HG03025 (cell line): ENCODE results near the gene PAGE2.
"Not testable (repeated sequence)": the region's sequence is repeated elsewhere in the genome, so short reads cannot be mapped to it uniquely, and the experiment has no call there.

Experiments
- ATAC-seq: cut with Tn5 transposase; IDR thresholded peaks from one replicate; pipeline ENCODE4 v1.9.1; 2021; ENCODE audit warnings: mild to moderate bottlenecking, moderate library complexity; ENCODE audit not compliant: unreplicated experiment, low FRiP score

PAGE2 gene, protein sequence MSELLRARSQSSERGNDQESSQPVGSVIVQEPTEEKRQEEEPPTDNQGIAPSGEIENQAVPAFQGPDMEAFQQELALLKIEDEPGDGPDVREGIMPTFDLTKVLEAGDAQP

DNA sequence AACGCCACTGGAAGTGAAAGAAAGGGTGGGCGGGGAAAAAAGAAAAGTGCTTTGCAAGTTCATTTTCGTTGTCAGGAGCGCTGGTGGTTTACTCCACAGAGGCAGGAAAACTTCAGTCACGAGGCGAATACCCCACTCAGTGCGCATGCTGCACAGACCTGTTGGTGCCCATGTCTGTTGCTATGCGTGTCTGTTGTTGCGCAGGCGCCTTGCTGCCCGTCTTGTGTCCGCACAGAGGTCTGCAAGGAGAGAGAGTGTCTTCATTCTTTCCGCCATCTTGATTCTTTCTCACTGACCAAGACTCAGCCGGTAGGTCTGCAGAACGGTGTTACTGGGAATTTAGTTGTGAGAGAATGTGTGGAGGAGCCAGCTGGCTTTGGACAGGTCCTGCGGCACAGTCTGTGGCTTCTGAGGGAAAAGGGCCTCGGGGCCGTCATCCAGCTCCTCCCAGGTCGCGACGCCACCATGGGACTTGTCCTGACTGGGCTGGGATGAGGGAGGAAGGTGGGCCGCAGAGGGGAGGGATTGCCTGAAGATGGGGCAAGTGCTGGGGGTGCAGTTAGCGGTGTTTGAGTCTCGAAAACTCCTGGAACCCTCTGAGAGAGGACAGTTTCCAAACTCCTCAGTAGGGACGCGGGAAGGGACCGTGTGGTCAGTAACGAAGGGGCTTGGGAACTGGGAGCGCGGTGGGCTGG, at the start of gene PAGE2:
TSS of gene PAGE2 (plus strand) at position 224 of the 695 bp plus-strand sequence. CDS start 1,003 bp downstream, outside the sequence.
- ATAC-seq = no peak

DNA sequence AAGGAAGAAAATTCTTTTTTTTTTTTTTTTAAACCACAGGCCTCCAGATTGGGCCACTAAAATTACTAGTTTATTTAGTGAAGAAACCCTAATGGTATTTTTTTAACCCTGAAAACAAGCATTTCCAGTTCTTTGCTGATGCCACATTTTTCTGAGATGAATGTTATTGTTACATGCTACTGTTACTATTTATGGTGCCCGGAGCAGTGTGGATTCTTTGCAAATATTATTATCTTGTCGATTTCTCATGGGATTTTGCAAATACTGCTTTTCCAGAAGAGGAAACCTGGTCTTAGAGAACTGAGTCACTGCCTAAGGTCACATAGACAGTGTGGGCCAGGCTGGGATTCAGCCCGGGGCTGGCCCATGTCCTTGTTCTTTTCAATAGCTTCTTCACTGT, 49.3 kb upstream of the PAGE2 start:
- no peak for ATAC-seq

DNA sequence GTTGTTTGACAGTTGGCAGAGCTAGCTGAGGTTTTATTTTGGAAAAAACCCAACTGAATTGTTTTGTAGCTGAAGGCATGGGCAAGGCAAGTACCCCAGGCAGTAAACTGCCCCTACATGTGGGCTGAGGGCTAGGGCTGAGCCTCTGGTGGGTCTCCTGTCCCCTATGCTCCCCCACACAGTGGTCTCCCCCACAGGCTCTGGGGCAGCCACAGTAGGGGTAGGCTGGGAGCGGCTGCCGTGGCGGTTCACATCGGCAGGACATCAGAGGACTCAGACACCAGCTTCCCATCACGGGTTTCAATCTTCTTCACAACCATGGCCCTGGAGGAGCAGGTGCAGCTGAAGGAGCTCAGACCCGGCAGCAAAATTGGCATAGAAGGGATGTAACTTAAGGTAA, 47.3 kb upstream of the PAGE2 start:
- ATAC-seq = no peak

DNA sequence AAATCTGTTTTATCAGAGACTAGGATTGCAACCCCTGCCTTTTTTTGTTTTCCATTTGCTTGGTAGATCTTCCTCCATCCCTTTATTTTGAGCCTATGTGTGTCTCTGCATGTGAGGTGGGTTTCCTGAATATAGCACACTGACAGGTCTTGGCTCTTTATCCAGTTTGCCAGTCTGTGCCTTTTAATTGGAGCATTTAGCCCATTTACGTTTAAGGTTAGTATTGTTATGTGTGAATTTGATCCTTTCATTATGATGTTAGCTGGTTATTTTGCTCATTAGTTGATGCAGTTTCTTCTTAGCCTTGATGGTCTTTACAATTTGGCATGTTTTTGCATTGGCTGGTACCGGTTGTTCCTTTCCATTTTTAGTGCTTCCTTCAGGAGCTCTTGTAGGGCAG, 38.2 kb upstream of the PAGE2 start:
- not testable (repeated sequence) for ATAC-seq

DNA sequence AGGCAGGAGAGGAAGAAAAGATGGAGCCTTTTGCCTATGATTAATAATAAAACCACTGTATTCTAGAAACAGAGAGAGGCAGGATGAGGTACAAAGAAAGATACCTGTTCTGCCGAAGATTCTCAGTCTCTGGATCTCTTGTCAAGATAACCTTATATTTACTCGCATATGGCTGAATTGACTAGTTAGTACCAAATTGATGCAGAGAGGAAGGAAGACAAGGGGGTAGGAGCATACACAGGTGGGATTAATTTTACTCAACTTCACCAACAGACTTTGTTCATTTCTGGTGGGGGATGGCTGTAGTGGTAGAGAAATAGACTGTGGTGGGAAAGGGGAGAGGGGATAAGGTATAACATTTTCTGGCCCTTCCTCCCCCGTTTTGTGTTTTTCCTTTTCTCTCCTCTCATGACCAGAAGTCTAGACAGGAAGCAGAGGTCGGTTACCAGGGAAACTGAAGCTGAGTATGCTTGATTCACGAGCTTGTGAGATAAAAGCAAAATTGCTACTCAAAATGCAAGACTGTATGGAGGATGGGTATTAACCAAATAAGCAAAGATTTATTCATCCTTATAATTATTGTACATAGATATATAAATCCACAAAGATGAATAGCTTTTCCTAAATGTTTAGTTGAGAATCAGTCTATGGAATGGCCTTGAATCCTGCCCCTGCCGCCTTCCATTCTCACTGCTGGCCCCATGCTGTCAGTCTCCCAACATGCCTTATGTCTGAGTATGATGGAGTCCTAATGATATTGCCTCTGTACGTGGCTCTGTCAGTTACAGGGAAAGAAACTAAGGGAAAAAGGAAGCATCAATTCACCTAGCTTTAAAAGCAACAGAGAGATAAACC, 31.8 kb upstream of the PAGE2 start:
- no peak for ATAC-seq

DNA sequence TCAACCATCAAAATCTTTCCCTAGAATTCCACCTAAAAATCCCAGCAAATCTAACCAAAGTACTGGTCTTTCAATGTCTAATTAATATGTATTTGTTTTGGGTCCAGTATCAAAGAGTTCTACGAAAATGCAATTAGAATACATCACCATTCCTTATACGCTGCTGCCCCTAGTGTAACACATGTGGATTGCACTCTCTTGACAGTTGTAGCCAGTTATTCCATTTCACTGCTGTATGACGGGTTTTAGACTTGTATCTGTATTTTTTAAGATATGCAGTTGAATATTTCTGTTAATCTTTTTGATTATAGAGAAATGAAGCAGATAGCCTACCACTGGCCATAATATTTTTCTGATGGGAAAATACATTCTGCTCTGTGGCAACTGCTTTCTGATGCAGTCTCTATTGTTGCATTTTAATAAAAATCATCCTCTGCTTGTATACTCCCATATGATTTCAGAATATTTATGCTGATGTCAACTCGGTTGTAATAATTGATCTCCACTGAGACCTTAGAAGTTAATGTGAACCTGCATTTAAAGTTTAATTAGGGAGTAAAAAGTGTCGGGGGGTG, 31.1 kb upstream of the PAGE2 start:
- ATAC-seq = no peak

DNA sequence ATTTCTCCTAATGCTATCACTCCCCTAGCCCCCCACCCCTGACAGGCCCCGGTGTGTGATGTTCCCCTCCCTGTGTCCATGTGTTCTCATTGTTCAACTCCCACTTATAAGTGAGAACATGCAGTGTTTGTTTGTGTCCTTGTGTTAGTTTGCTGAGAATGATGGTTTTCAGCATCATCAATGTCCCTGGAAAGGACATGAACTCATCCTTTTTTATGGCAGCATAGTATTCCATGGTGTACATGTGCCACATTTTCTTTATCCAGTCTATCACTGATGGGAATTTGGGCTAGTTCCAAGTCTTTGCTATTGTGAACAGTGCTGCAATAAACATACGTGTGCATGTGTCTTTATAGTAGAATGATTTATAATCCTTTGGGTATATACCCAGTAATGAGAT, 21.6 kb upstream of the PAGE2 start:
- not testable (repeated sequence) for ATAC-seq

DNA sequence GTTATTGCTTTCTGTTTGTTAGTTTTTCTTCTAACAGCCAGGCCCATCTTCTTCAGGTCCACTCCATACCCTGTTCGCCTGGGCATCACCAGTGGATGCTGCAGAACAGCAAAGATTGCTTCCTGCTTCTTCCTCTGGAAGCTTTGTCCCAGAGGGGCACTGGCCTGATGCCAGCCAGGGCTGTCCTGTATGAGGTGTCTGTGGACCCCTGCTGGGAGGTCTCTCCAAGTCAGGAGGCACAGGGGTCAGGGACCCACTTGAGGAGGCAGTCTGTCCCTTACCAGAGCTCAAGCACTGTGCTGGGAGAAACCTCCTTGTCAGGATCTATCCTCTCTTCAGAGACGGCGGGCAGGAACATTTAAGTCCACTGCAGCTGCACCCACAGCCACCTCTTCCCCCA, 16.5 kb upstream of the PAGE2 start:
- ATAC-seq = no peak

DNA sequence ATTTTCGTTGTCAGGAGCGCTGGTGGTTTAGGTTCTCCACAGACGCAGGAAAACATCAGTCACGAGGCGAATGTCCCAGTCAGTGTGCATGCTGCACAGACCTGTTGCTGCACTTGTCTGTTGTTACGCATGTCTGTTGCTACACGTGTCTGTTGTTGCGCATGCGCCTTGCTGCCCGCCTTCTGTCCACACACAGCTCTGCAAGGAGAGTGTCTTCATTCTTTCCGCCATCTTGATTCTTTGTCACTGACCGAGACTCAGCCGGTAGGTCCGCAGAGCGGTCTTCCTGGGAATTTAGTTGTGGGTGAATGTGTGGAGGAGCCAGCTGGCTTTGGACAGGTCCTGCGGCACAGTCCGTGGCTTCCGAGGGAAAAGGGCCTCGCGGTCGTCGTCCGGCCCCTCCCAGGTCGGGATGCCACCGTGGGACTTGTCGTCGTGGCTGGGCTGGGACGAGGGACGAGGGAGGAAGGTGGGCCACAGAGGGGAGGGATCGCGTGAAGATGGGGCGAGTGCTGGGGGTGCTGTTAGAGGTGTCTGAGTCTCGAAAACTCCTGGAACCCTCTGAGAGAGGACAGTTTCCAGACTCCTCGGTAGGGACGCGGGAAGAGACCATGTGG, 13.9 kb upstream of the PAGE2 start, which contains the start of gene PAGE2B:
TSS of gene PAGE2B (plus strand) at position 180 of the 617 bp plus-strand sequence. CDS start 1,012 bp downstream, outside the sequence.
- ATAC-seq = no peak

DNA sequence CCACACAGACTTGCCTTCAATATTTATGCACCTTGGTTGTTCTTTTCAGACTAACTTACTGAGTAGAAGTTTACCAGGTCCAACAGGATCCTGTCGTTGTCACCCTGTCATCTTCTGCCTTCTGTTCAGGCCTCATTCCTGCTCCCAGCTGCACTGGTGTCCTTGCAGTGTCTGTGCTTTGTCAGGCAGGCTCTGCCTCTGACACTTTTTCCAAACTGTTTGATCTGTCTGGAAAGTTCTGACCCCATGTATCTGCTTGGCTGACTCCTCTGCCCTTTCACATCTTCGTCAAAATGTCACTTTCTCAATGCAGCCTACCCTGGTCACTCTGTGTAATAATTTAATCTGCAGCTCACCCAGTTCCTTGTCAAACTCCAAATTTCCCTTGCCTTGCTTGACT, 9.9 kb downstream of the PAGE2 start:
- no peak for ATAC-seq

DNA sequence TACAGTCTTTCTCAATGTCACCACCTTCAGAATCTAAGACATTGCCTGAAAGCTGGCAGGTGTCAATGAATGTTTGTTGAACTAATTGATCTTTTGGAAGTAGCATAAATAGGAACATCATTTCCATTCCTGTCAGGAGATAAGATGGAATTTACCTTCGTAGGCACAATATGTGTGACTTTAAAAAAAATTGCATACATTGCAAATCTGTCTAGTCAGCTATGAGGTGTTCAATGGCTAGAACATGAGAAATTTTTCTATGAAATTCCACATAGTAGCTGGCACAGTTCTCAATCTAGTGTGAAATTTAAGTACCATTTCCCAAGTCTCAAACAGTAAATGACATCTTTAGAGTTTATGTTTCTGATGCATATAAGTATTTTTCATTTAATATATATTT, 10.3 kb downstream of the PAGE2 start:
- ATAC-seq = no peak

DNA sequence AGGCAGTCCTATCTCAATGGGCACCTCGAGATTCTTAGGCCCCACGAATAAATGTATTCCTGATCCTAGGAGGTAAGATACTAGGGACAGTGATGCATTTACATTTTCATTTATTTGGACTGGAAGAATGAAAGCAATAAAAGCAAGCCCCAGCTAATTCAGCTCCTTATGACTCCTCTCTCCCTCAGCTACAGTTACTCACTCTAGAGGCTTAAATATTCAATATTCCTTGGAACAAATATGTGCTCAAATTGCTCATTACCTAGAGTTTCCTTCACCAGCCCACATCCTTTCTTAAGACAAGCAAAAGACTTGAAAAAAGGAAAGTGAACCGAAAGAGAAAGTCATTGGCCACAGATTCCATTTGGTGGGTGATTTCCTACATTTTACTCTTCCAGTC, 13.9 kb downstream of the PAGE2 start:
- no peak for ATAC-seq

DNA sequence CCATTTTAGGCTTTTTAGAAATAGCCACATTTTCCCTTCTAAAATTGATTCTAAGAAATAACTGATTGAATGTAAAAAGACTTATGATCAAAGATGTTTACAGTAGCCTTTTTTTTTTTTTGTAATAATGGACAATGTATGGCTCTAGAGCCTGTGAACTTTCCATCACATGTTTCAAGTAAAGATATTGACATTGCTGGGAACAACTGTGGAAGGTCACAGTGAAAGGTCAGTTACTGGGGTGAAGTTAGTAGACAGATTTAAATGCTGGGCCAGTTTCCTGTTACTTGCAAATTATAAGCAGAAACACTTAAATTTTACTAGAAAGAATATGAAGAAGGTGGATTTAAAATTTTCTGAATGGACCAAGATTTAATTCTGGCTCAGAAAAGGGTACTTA, 18.4 kb downstream of the PAGE2 start:
- ATAC-seq = no peak

DNA sequence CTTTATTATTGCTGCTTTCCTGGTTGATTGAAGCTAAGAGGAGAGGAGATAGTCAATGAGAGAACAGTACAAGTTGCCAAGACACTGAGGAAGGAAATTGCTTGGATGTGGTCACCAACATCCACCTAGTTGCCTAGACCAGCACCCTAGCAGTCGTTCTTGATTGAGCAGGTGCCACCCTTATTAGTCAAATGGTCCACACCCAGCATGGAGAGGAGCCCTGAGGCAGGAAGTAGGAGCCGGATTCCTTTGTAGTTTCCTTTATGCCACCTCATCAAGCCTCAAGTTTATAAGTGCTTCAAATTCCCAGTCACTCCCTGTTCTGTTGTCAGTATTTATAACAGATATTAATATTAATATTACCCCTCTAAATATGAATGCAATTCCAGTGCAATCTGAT, 19.1 kb downstream of the PAGE2 start:
- ATAC-seq = no peak

DNA sequence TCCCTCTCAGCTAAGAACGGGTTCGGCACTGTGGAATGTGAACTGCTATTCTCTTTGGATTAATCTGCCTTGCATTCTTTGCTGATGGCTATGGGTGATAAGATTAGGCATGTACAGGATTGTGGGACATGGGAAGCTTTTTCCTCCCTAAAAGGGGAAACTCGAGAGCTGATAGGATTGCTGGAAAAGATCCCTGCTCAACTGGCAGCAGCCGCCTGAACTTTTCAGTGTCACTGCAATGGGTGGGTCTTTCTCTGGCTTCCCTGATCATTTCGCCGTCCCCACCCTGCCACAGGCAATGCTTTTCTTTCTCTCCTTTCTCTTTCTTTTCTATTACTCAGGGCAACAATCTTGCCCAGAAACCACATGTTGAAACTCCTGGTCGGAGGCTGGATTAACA, 20.5 kb downstream of the PAGE2 start:
- ATAC-seq = no peak

DNA sequence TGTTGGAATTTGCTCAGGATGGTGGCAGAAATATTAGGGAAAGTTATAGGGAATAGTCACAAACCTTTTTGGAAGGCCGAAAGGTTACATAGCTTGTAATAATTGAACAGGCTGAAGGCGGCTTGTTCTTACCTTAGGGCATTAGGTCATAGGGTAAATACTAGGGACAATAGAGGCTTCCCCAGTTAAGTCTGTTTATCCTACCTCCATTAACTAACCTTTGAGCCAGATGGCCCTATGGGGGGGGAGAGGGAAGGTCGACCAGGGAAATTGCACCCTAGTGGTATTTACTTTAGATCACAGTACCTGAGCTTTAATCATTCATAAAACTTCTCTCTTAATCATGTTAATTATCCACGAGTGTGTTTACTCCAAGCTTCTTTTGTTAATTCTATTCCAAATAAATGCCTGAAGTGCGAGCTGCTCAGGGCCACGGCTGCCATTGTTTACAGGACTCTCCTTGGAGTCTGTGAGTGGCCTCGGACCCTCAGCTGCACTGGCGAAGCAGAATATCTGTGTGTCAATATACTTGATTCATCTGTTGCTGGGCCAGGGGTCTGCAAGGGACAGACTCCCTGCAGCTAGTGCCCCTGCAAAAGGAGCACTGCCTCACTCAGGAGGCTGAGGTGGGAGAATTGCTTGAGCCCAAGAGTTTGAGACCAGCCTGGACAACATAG, 22.9 kb downstream of the PAGE2 start:
- ATAC-seq = no peak

DNA sequence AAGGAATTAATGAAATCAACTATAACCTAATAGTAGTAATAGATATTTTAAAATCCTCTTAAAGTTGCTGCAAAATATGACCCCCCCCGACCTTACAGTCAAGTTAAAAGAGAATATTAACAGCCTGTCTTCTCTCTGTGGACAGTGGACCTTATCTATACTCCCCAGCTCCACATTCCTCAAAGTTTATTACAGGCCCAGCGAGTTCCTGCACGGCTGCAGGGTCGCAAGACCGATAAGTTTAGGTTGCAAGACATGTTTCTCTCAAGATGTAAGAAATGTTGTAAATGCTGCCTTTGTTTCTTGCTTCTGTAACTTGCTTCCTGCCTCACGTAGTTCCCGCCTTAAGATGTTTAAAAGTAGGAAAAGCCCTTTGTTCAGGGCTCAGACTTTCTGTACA, 27.8 kb downstream of the PAGE2 start:
- ATAC-seq = not testable (repeated sequence)

DNA sequence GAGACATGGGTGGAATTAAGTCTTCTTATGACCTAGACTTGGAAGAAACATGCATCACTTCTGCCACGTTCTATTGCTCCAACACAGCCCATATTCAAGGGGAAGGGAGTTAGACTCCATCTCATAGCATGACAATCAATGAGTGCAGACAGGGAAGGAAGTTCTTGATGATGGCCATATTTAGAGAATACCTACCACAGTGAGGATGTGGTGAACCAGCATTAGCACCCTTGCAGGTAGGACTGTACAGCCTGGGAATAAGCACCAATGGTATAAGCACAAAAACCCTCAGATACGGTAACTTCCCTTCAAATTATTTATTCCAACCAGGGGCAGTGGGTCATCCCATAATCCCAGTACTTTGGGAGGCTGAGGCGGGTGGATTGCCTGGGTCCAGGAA, 29.8 kb downstream of the PAGE2 start:
- no peak for ATAC-seq

DNA sequence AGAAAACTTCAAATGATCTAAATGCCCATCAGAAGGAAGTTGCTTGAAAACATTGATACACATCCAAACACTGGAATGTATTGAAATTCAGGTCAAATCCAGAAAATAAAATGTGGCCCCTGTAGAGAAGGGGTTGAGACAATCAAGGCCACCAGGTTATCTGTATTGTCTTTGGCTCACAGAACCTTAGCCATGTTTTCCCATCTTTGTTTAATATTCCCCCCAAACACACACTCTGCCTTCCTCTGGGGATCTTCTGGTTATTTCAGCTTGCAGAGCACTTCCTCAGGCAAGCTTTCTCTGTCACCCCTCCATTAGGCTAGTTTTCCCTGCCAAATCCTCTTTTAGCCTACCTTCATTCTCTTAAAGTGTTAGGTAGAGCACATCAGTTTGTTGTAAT, 30.5 kb downstream of the PAGE2 start:
- no peak for ATAC-seq

DNA sequence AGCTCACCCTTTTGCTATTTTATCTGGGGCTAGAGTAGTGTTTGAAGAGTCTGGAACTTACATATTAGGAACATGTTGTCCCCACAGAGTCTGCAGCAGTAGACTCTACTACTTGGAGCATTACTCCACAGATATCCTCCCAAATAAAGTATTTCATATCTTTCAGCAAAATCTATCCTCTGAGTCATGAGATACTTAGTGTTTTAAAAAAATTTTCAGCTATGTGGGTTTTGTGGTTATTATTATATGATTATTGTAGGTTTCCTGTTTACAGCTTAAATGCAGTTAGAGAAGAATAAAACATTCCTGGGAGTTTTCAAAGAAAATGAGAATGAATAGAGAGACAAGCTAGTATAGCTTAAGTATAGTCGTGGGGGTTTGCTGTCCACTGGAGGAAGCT, 30.9 kb downstream of the PAGE2 start:
- ATAC-seq = no peak
